A204.1 (cell line): ENCODE results near the gene CSNK2A3.

Source experiments
- FAIRE-seq: peaks from 2 replicates; lab custom pipeline; 2012; peaks lifted over from hg19 to GRCh38; lab: Jason Lieb, UNC

The CSNK2A3 gene

DNA sequence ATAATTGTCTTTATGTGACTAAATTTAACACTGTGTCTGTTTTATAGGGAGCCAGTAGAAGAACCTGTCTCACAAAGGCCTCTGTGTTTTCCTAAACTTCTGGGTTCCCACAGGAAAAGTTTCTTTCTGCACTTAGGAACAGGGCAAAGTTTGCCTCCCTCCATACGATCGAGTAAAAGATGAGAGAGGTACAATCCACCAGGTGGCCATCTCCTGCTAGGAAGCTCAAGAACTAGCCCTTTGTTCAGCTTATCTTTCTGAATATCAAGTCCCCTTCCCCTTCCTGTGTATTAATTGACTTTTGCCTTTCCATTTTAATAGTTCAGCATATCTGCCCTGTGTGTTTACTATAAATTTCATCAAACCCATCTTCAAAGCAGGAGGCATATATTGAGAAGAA lies 18.0 kb downstream of the CSNK2A3 start:
- no peak for FAIRE-seq

DNA sequence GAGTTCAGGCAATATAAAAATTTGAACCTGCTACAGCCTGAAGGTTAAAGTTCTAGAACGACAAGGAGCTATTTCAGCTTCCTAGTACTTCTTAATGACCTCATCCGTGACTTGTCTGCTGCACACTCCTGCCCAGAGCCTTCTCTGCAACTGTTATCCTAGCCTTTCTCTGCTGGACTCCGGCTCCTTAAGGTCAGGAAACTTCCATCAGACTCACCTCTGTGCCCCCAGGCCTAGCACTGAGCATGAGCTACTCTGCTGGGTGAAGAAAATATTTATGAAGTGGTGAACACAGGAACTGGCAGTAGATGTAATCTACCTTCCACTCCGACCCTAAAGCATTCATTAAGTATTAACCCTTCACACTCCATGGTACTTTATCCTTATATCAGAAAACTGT lies 18.4 kb downstream of the CSNK2A3 start:
- FAIRE-seq: no peak

DNA sequence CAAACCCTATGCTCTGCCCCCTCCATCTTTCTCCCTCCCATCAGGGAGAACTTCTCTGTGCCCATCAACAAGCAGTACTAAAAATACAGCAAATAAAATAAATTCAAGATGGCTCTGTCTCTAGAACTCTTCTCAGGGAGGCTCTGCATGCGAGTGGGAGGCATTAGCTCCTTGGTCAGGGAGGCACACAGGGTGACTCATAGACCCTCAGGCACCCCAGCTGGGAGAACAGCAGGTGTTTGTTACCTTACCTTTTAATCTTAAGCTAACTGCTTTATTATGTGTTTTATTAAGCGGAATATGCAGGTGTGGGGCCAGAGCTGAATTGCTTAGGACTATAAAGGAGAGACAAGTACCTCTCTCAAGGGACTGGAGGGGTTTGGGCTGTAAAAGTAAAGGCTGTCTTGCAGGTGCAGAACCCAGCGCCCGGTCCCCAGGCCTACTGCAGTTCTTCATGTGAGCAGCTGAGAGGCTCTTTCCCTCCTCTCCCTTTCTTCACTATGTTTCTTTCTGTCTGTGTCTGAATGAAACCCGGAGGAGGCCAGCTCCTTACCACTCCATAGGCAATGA lies 20.8 kb downstream of the CSNK2A3 start:
- no peak for FAIRE-seq

DNA sequence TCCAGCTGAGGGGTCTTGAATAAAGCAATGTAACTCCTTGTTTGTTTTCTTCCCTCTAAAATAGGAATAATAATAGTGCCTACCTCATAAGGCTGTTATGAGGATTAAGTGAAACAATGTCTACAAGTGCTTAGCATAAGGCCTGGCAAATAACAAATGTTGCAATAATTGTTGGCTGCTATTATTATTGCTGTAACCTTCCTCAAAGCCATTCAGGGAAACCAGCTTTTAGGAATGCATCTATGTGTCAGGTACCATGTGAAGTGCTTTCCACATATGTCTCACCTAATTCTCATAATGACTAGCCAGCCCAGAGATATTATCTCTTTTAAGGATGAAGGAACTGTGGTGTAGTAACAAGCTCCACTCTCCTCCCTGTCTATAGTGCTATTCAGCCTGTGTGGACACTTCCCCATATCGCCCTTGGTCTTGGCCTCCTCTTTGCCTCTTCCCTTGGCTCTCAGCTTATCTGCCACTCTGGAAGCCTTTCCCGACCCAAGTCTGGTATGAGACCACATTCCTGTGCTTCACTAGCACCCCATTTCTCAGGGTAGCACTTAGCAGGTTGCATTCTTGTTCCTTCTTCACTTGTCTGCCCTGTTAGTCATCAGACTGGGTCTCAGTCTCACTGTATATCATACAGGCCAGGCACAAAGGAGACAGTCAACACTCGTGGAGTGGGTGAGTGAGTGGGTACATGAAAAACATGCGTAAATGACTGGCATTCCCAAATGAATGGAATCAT lies 23.8 kb downstream of the CSNK2A3 start:
- no peak for FAIRE-seq

DNA sequence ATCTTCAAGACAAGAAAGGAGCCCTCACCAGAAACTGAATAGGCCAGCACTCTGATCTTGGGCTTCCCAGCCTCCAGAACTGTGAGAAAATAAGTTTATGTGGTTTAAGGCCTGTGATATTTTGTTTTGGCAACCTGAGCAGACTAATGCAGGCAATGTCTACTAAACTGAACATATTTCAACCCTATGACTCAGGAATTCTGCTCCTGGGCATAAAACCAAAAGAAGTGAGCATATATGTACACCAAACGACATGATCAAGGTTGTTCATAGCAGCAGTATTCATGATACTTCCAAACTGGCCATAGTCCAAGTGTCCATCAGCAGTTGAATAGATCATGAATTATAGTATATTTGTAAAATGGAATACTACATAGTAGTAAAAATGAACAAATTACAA lies 29.0 kb downstream of the CSNK2A3 start:
- no peak for FAIRE-seq

DNA sequence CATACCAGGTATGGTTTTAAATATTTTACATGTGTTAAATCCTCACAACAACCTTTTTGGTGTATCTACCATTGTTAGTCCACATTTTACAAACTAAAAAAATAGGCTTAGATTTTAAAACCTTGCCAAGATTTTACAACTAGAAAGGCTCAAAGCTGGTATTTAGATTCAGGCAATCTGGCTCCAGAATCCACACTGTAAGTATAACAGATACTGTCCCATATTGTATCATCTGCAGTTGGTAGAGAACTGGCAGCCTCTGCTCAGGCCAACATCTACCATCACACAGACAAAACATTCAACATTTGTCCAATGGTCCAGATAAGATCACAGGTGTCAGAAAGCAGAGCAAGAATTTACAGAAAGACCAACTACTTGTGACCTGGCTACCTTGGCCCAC lies 30.9 kb downstream of the CSNK2A3 start:
- no peak for FAIRE-seq

DNA sequence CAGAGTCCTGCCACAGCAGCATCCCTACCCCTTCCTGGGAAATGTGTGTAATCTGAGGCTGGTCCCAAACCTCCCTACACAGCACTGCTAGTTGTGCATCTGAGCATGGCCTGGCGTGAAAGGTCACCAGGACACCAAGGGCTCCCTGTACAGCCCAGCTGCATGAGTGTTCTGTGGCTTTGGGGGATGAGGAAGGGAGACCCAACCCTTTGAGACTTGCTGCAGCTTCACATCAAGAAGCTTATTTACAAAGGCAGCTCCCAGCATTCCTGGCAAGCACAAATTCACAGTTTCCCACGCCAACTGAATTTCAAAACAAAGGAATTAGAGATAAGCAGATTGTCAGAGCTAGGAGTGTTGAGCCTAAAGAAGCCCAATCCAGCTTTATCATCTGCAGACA lies 32.2 kb downstream of the CSNK2A3 start:
- no peak for FAIRE-seq

DNA sequence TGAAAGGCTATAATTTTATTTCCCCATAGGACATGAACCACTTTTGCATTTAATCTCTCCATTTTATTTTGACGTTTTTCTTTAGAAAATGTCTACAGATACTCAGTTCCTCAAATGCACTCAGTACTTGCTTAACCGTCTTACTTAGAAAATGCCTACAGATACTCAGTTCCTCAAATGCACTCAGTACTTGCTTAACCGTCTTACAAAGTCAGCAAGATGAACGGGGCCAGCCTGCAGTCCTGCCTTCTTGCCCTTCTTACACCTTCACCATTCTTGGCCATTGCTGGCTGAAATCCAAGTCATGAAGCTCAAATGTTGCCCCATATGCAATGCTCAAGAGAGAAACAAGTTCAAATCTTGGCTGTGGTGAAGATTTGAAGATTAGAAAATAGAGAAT lies 34.1 kb downstream of the CSNK2A3 start:
- FAIRE-seq: no peak

DNA sequence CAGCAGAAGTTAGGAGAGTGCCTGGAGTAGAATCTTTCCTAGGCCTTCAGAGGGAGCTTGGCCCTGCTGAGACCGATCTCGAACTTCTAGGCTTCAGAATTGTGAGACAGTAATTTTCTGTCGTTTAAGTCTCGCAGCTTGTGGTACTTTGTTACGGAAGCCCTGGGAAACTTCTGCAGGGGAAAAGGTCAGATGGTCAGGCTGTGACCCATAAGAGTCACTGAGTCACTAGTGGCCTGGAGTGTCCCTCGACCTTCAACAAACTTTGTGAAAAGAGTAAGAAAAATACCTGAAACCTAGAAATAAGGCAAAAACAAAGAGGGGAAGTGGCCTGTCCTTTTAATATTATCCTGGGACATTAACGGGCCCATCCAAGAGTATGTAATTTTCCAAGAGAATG lies 34.6 kb downstream of the CSNK2A3 start:
- no peak for FAIRE-seq

DNA sequence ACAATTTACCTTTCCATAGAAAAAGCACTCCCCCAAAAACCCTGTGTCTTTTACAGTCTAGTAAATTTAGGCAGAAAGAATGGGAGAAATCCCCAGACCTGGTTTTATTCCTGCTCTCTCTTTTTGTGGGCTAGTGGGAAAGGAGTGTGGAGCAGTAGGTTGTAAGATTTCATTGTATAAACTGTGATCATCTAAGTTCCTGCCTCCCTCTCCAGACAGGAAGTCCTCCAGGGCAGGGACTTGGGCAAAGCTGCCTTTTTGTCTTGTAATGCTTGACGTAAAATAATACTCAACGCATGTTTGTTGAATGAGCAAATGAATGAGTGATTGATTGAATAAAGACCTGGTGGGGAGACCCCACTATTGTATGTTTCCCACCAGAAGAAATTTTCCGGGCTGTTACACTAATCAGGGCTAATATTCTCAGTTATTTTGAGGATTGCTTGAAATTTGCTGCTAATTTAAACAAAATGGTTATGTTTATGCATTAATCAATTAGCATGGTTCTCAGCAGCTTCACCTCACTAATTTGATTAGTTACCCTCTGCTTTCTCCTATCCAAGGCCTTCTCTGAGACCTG lies 36.3 kb downstream of the CSNK2A3 start:
- no peak for FAIRE-seq

DNA sequence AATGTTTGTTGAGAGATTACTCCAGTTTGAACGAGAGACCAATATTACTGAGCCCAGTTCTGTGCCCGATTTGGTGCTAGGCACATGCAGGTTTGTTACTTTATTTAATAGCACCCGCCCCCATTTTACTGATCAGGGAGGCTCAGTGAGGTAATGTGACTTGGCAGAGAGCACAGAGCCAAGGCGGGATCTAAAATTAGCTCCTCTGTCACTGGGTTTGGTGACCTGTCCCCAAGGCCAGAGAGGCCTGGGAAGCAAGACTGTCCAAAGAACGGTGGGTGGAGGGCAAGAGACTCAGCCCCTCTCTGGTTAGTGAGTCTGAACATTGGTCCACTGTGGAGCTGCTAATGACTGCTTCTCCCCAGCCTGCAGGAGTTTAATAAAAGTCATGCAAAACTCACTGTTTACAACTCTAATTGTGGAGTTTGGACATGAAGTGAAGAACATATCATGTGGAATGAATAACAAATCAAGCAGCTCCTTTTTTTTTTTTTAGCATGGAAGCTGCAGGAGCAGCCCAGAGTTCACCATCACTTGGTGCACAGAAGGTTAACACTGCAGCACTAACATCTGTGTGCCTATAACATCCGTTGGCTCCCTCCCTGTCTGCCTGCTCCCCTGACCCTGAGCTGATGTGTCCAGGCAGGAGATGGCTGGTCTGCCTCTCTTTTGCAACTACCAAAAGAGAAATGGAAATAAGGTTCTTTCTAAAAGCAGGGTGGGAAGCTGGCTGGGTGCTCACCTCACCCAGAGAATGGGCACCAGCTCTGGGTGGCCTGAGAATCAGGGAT lies 39.0 kb downstream of the CSNK2A3 start:
- FAIRE-seq: no peak

DNA sequence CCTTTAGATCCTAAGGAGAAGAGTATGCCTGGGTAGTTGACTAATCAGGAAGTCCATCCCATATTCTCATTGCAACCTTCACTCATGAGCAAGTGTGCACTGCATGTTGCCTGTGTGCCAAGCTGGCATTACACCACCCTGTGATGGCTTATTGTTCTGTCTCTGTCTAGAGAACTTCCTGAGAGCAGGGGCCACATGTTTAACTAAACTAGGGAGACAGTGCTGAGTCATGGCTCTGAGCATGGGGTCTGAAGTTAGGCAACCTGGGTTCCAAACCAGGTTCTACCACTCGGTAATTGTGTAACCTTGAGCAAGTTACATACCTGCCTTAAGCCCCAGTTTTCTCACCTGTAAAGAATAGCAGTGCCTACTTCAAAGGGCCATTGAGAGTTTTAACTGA lies 39.6 kb downstream of the CSNK2A3 start:
- FAIRE-seq: no peak

DNA sequence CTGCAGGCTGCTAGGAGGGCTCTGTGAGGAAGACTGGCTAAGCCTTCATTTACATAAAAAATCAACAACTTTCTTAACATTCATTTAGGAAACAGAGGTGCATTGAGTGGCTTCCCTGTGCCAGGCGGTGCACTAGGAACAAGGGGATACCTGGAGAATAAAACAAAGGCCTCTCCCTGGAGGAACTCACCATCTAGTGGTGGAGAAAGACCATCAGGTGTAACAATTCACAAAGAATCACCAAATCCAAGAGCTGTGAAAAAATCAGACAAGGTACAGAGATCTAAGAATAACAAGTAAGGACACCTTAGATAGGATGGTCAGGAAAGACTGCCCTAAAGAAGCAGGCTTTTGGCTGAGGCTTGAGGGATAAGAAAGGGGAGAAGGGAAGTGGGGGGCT lies 40.3 kb downstream of the CSNK2A3 start:
- no peak for FAIRE-seq

DNA sequence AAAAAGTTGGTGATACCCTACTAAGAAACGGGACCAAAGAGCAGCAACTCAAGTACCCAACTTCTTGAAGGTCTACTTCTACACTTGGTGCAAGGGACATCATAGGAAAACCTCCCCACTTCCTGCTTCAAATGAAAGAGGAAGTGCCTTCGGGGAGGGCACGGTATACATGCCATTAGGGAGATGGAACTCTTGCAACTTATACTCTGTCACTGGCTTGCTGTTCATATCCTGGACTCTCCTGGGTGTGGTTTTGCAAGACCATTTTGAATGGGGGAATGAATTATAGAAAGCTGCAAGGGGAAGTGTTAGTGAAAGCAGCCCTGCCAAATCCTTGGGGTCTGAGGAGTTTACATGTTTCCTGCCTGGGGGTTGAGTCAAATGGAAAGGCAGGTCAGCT lies 41.9 kb downstream of the CSNK2A3 start:
- FAIRE-seq: no peak

DNA sequence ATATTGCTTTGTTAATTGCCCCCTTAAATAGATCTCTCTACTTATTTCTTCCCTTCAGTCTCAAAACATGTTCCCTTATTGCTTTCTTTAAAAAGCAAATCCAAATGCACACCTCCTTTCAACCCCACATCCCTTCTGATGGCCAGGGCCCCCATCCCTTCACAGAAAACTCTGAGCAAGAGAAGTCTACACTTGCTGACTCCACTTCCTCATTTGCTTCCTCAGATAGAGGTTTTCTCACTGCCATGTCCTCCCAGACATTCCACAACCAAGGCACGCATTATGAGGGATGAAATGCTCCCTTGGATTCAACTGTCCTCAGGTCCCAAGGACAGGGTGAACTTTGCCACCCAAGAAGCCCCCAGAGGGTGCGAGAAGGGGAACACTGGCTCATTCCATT lies 43.1 kb downstream of the CSNK2A3 start:
- no peak for FAIRE-seq

DNA sequence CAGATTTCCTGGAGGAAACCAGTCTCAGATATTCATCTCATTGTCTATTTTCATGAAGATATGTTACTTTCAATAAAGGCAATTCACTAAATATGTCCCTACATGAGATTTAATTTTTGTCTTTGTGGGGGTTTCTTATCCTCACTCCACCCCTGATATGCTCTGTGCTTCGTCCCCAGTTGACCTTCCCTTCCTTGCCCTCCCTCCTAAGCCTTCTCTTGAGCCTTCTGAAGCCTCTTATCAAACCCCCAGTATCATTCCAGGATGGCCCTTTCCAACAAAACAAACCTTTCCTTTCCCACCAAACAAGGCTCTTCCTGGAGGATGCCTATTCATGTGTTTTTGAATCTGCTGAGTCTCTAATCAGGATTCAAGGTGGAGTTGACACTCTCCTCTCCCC lies 44.8 kb downstream of the CSNK2A3 start:
- no peak for FAIRE-seq

DNA sequence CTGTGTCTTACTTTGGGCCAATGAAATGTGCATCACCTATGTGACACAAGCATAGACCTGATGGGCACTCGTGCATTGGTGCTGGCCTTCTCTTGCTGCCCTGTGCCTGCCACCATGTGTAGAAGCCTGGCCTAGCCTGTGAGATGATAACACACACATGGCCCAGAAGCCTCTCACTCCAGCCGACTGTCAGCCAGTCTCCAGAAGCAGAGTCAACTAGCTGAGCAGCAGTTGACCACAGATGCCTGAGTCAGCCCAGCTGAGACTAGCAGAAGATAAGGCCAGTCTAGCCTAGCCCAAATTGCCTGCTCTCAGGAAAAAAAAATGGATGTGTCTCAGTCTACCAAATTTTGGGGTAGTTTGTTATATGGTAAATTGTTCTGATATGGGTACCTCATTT lies 46.2 kb downstream of the CSNK2A3 start:
- FAIRE-seq: no peak

DNA sequence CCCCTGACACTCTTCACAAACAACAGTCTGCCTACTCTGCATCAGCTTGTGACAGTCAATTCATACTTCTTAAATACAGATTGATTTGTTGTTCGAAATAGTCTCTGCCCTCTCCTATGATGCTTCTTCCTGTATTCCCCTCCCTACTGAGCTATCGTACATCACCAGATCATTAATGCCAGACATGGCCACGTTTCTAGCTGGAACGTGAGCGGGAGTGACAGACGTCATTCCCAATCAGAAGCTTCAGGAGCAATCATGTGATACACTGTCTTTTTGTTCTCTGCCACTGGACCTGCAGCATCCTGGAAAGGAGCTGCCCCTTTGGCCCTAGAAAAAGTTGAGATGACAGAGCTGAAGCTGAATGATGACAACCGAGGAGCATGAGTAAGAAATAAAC lies 48.5 kb downstream of the CSNK2A3 start:
- no peak for FAIRE-seq

DNA sequence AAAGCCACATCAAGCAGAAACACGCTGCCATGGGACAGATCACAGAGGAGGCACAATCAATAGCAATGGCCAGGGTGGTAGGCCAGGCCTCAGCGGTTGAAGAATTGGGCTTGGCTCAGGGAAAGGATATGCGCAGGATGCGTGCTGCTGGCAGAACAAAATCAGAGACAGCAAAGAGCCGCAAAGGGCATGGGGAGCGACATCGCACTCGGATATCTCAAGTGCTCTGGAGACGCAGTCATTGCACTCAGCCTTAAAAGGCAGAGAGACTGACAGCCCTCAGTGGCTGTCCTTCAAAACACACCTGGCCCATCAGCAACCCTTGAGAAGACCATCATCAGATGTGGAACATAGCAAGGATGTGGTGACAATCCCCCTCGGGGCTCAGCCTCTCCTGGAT lies 50.5 kb downstream of the CSNK2A3 start:
- FAIRE-seq: no peak
